Spinal cord (tissue), 10 donors: Measurements from ENCODE around the gene HS6ST3. TPM values are rescaled to one million over a fixed set of nuclear protein-coding genes. Genes with fewer than 3 reads are reported as not detected.

Source experiments
- DNase-seq, 6 donors: peaks; one replicate each; pipeline versions ENCODE4 v3.0.0 to v3.0.0-alpha.2; 2013 to 2015; ENCODE audit warnings: low spot score in 6 of 6, low read depth in 4 of 6
- H3K27ac ChIP-seq: one replicate; pipeline ENCODE4 v1.5.1; 2013; ENCODE audit warnings: low read depth, low read length, control low read depth
- H3K27me3 ChIP-seq: one replicate; pipeline ENCODE4 v1.6.1; 2013; ENCODE audit warnings: low read length; ENCODE audit not compliant: control insufficient read depth, insufficient read depth
- H3K36me3 ChIP-seq: one replicate; pipeline ENCODE4 v1.6.1; 2013; ENCODE audit warnings: low read length; ENCODE audit not compliant: control insufficient read depth, insufficient read depth
- H3K4me1 ChIP-seq: one replicate; pipeline ENCODE4 v1.6.1; 2013; ENCODE audit warnings: low read length; ENCODE audit not compliant: control insufficient read depth, insufficient read depth
- H3K4me3 ChIP-seq: one replicate; pipeline ENCODE4 v1.5.1; 2013; ENCODE audit warnings: low read depth, low read length, control low read depth
- H3K9me3 ChIP-seq: one replicate; pipeline ENCODE4 v1.6.1; 2013; ENCODE audit warnings: low read length; ENCODE audit not compliant: control insufficient read depth, insufficient read depth
- WGBS: methylation state at CpG from one replicate; pipeline ENCODE4 v1.1.5; 2013; ENCODE audit warnings: missing lambda C conversion rate; ENCODE audit not compliant: insufficient coverage; 5-methylcytosine and 5-hydroxymethylcytosine counted together
- polyA plus RNA-seq, 2 donors: library from polyadenylated mRNA; unstranded; fragments of 120-200 nt; gene quantifications; one replicate each; pipeline ENCODE4 v1.2.1, GENCODE V29; 2013; ENCODE audit not compliant: insufficient read length in 2 of 2
- total RNA-seq, 2 donors: library from RNA; depleted of rRNA in 1 of 2; stranded (reverse); fragments of 120-200 nt in 1 of 2; fragments of >200 nt in 1 of 2; gene quantifications; one replicate each; pipeline versions ENCODE4 v1.2.3 to v1.2.4, GENCODE V29; 2013 to 2014
- donor health status: healthy.

Gene HS6ST3
- total and polyA plus RNA-seq, 4 donors: 7.7 to 36.2 (median 23.7) TPM

GRCh38 chr13:96397807-96398206 is 307.9 kb downstream of the HS6ST3 start:
- no peak for DNase-seq
- H3K9me3 ChIP-seq: no peaks in the 10 kb centered on the region
- no peak overlapping the region for H3K4me3 ChIP-seq
- H3K27me3 ChIP-seq: no peaks in the 10 kb centered on the region
- no peaks in the 10 kb centered on the region for H3K36me3 ChIP-seq
- no peak overlapping the region for H3K27ac ChIP-seq
- no CpG with 5 or more reads among the region's 2 CpGs for WGBS
- no peaks in the 10 kb centered on the region for H3K4me1 ChIP-seq

GRCh38 chr13:96398486-96398885 is 308.6 kb downstream of the HS6ST3 start:
- WGBS: 77% methylated on average over 4 of the region's 4 CpGs
- Histone ChIP-seq H3K36me3 (no peaks in the 10 kb centered on the region), H3K27me3 (no peaks in the 10 kb centered on the region), H3K4me3 (no peak overlapping the region), H3K4me1 (no peaks in the 10 kb centered on the region), H3K27ac (no peak overlapping the region), H3K9me3 (no peaks in the 10 kb centered on the region)
- no peak for DNase-seq

- no peaks in the 10 kb centered on the region for H3K4me1 ChIP-seq
- no peak overlapping the region for H3K27ac ChIP-seq
- peak in 1 of 6 donors; percentile 34 for DNase-seq
- H3K27me3 ChIP-seq: no peaks in the 10 kb centered on the region
- no CpG with 5 or more reads among the region's 1 CpG for WGBS
- no peaks in the 10 kb centered on the region for H3K9me3 ChIP-seq
- no peaks in the 10 kb centered on the region for H3K36me3 ChIP-seq
- no peak overlapping the region for H3K4me3 ChIP-seq
These were observed 313.3 kb downstream of the HS6ST3 start for GRCh38 chr13:96403241-96403640.

- no CpG with 5 or more reads among the region's 2 CpGs for WGBS
- Histone ChIP-seq H3K27me3 (no peaks in the 10 kb centered on the region), H3K36me3 (no peaks in the 10 kb centered on the region), H3K4me1 (no peaks in the 10 kb centered on the region), H3K9me3 (no peaks in the 10 kb centered on the region), H3K27ac (no peak overlapping the region), H3K4me3 (no peak overlapping the region)
- DNase-seq: peak in 1 of 6 donors; percentile 23
These were observed 313.7 kb downstream of the HS6ST3 start for GRCh38 chr13:96403651-96404050.

- no peaks in the 10 kb centered on the region for H3K9me3 ChIP-seq
- H3K4me3 ChIP-seq: no peak overlapping the region
- H3K27me3 ChIP-seq: no peaks in the 10 kb centered on the region
- H3K4me1 ChIP-seq: peaks cover 2% of the 10 kb centered on the region
- peak in 2 of 6 donors; percentile 72 to 76 for DNase-seq
- WGBS: no CpG with 5 or more reads among the region's 1 CpG
- H3K36me3 ChIP-seq: no peaks in the 10 kb centered on the region
- H3K27ac ChIP-seq: no peak overlapping the region
These were observed 326.0 kb downstream of the HS6ST3 start for GRCh38 chr13:96415831-96416385.

GRCh38 chr13:96417939-96418685 is 328.2 kb downstream of the HS6ST3 start:
- Histone ChIP-seq H3K27me3 (no peaks in the 10 kb centered on the region), H3K36me3 (no peaks in the 10 kb centered on the region), H3K4me1 (peaks cover 2% of the 10 kb centered on the region), H3K4me3 (no peak overlapping the region), H3K27ac (no peak overlapping the region), H3K9me3 (no peaks in the 10 kb centered on the region)
- peak in 1 of 6 donors; percentile 46 for DNase-seq
- 61% methylated on average over 2 of the region's 6 CpGs for WGBS

- no peak overlapping the region for H3K4me3 ChIP-seq
- H3K27me3 ChIP-seq: no peaks in the 10 kb centered on the region
- no peak overlapping the region for H3K27ac ChIP-seq
- DNase-seq: no peak
- no peaks in the 10 kb centered on the region for H3K36me3 ChIP-seq
- no peaks in the 10 kb centered on the region for H3K9me3 ChIP-seq
- peaks cover 2% of the 10 kb centered on the region for H3K4me1 ChIP-seq
These were observed 331.4 kb downstream of the HS6ST3 start for GRCh38 chr13:96421314-96421713.

- Histone ChIP-seq H3K9me3 (no peaks in the 10 kb centered on the region), H3K27me3 (no peaks in the 10 kb centered on the region), H3K36me3 (no peaks in the 10 kb centered on the region), H3K4me1 (peaks cover 2% of the 10 kb centered on the region), H3K4me3 (no peak overlapping the region), H3K27ac (no peak overlapping the region)
- 81% methylated on average over 2 of the region's 4 CpGs for WGBS
- peak in 1 of 6 donors; percentile 83 for DNase-seq
These were observed 332.1 kb downstream of the HS6ST3 start for GRCh38 chr13:96422002-96422401.

GRCh38 chr13:96426167-96426566 is 336.3 kb downstream of the HS6ST3 start:
- H3K4me1 ChIP-seq: no peaks in the 10 kb centered on the region
- H3K36me3 ChIP-seq: no peaks in the 10 kb centered on the region
- no peaks in the 10 kb centered on the region for H3K9me3 ChIP-seq
- DNase-seq: peak in 1 of 6 donors; percentile 79
- H3K27ac ChIP-seq: no peak overlapping the region
- H3K27me3 ChIP-seq: no peaks in the 10 kb centered on the region
- no peak overlapping the region for H3K4me3 ChIP-seq
- no CpG with 5 or more reads among the region's 3 CpGs for WGBS

GRCh38 chr13:96428911-96429310 is 339.0 kb downstream of the HS6ST3 start:
- Histone ChIP-seq H3K36me3 (no peaks in the 10 kb centered on the region), H3K4me1 (no peaks in the 10 kb centered on the region), H3K4me3 (no peak overlapping the region), H3K27ac (no peak overlapping the region), H3K27me3 (no peaks in the 10 kb centered on the region), H3K9me3 (no peaks in the 10 kb centered on the region)
- 100% methylated on average over 1 of the region's 5 CpGs for WGBS
- DNase-seq: no peak
